NB4 (cell line): ENCODE results near the gene FAM32A.

Experiments
- DNase-seq: peaks from one replicate; pipeline ENCODE4 v3.0.0; 2010; ENCODE audit warnings: low read depth
- H3K4me3 ChIP-seq: one replicate; pipeline ENCODE4 v1.5.1; 2011; ENCODE audit warnings: mild to moderate bottlenecking, low read depth, low read length, moderate library complexity
- CTCF ChIP-seq: IDR thresholded peaks from one replicate; pipeline ENCODE4 v1.5.1; 2012; ENCODE audit warnings: low read depth, low read length
- MYC ChIP-seq: IDR thresholded peaks from 2 replicates; pipeline ENCODE4 v1.6.1; 2011; ENCODE audit warnings: low read depth, low read length
- POLR2A ChIP-seq: IDR thresholded peaks from 2 replicates; pipeline ENCODE4 v1.6.1; 2011; ENCODE audit warnings: mild to moderate bottlenecking; ENCODE audit not compliant: insufficient read length; ENCODE audit errors: extremely low read depth
- TF ChIP-seq, protein P1 (sequence below): IDR thresholded peaks from 2 replicates; pipeline ENCODE4 v1.6.1; 2011; ENCODE audit warnings: low read depth, low read length

The FAM32A gene

DNA sequence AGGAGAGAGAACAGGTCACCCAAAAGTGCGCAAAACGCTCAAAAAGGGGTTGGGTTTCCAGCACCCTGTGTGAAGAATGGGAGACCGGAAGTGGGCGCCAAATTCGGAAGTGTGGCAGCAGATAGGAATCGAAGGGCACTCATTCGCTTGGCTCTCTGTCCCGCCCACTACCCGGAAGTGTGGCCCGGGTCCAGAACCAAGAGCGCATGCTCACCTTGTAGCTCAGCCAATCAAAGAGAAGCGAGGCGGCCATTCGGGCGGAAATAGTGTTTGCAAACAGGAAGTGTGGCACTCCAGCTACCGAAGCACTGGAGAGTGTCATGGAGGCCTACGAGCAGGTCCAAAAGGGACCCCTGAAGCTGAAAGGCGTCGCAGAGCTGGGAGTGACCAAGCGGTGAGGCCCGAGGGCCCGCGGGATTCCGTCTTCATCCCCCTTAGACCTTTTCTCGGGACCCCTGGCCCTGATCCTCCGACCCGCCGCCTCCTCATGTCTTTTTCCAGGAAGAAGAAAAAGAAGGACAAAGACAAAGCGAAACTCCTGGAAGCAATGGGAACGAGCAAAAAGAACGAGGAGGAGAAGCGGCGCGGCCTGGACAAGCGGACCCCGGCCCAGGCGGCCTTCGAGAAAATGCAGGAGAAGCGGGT, at the start of gene FAM32A:
TSS of gene FAM32A (plus strand) at position 288 of the 645 bp plus-strand sequence. CDS start at position 321, 33 bp downstream.
- H3K4me3 ChIP-seq, result peak within 1 kb of the TSS; percentile 95
- TF ChIP-seq MYC (0 out of 2 replicates have a peak, but pooled peaks have one; percentile 28), POLR2A (peak; percentile 72), CTCF (no peak)
- TF ChIP-seq, protein P1, sequence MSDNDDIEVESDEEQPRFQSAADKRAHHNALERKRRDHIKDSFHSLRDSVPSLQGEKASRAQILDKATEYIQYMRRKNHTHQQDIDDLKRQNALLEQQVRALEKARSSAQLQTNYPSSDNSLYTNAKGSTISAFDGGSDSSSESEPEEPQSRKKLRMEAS, result peak; percentile 50; the same call in 1 of the 2 replicates
- DNase-seq, result peak; percentile 99

DNA sequence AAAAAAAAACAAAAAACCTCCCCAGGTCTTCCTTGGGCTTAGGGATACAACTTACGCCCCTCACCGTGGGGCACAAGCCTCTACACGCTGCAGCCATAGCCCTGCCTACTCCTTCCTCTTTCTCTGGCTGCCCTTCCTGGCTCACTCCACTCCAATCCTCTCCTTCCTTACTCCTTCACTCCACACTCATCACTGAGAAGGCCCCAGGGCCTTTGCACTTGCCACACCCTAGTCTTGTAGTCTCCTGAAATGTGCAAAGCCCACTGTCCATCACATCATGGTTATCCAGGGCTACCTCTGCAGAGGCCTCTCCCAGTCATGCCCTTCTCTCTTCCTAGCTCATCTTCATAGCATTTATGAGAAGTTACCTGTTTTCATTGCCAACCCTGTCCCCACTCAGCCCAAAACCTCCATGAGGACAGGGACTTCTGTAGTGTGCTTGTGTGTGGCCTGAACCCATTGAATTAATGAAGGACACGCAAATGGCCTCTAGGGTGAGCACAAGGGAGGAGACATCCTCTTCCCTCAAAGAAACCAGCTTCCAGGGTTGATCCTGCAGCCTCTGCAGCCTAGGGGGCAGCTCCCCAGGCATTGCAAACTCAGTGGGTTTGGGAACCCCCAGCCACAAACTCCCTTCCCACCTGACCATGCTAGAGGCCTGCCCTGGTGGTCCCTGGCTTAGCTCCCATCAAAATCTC, 49.6 kb upstream of the FAM32A start:
- TF ChIP-seq MYC (no peak), POLR2A (no peak), CTCF (no peak)
- TF ChIP-seq, protein P1, result no peak
- DNase-seq, result peak; percentile 51
- no peak overlapping the region for H3K4me3 ChIP-seq

DNA sequence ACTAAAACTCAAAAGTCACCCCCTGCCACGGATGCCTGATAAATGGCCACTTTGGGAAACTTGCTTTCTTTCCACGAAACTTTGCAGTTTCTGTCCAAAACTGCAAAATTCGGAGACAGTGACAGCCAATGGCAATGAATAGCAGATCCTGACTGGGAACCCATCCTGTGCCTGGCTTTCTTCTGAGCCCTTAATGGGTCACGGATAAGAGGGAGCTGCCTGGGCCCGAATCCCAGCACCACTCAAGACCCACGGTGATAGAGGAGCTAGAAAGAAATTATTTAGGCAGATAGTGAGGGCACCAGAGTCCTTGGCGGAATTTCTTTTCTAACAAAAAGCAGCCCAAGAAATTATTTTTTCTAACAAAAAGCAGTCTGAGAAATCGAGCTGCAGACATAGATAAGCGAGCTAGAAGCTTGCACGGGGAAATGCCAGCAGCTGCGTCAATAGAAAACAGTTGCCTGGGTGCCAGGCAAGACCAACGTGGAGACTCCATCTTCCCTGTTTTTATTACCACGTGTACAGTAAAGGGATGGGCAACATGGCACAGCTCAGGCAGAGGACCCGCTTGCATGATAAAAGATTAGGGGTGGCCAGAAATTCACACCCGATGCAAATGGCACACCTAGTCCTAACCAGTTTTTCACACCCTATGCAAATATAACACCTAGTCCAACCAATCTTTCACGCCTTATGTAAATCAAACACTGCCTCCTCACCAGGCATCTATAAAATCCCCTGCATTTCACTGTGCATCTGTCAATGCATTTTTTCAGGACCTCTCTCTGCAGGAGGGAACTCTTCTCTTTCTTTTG, 48.8 kb upstream of the FAM32A start:
- no peak overlapping the region for H3K4me3 ChIP-seq
- TF ChIP-seq, protein P1, result no peak
- TF ChIP-seq CTCF (no peak), POLR2A (no peak), MYC (no peak)
- DNase-seq, result no peak

- TF ChIP-seq POLR2A, result no peak
- TF ChIP-seq MYC, result peak; percentile 11; the same call in 1 of the 2 replicates
- TF ChIP-seq, protein P1, result no peak
- peak overlapping the region; percentile 40 for H3K4me3 ChIP-seq
- peak; percentile 99 for DNase-seq
These were observed 45.5 kb upstream of the FAM32A start for GRCh38 chr19:16139752-16140151.

GRCh38 chr19:16141043-16141442, 44.2 kb upstream of the FAM32A start:
- TF ChIP-seq, protein P1, result peak; percentile 96
- peak; percentile 88 for TF ChIP-seq MYC
- TF ChIP-seq CTCF, result no peak
- TF ChIP-seq POLR2A, result no peak
- no peak overlapping the region for H3K4me3 ChIP-seq
- peak; percentile 94 for DNase-seq
